Measurements from ENCODE around the gene SIM2.

SIM2 gene

DNA sequence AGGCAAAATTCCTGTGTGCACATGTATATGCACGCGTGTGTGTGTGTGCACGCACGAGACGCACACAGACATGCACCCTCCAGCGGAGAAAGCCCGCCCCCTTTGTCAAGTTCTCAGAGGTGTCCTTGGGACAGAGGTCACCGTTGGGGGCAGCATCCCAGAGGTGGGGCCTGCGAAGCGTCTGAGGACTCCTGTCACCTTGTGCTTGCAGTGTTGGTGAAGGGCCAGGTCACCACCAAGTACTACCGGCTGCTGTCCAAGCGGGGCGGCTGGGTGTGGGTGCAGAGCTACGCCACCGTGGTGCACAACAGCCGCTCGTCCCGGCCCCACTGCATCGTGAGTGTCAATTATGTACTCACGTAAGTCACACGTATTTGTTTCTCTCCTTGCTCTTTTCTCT, 42.6 kb downstream of the SIM2 start:
- DNase-seq = no peak

DNA sequence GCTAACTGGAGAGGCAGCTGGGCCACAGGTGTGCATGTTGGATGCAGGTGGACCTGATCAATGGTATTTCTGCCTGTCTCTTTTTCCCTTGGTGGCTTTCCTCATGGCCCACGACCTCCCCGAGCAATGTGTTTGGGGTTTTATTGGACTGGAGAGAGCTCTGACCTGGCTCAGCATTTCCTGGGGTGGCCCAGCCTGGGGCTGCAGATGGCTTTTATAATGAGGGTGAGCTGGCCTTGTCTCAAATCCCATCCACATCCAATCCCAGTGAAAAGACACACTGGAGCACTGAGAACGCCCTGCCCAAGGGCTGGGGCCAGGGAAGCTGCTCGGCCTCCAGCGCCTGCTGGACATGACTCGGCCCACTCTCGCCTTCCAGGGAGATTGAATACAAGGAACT, 44.1 kb downstream of the SIM2 start:
- DNase-seq = no peak

DNA sequence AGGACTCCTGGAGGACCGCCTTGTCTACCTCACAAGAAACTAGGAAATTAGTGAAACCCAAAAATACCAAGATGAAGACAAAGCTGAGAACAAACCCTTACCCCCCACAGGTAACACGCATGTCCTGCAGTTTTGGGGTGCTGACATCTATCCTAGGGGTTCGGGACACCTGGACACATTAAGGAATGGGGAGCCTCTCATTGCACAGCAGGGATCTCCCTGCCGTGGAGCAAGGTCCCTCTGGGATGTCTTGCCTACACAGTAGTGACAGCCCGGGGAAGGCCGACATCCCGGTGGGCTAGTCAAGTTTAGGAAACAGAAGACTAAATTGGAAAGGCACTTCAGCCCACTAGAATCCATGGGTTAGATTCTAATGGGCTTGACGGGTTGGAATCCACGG, 44.5 kb downstream of the SIM2 start:
- no peak for DNase-seq

- no peak for DNase-seq
These were observed 45.3 kb downstream of the SIM2 start for GRCh38 chr21:36744190-36744559.

DNA sequence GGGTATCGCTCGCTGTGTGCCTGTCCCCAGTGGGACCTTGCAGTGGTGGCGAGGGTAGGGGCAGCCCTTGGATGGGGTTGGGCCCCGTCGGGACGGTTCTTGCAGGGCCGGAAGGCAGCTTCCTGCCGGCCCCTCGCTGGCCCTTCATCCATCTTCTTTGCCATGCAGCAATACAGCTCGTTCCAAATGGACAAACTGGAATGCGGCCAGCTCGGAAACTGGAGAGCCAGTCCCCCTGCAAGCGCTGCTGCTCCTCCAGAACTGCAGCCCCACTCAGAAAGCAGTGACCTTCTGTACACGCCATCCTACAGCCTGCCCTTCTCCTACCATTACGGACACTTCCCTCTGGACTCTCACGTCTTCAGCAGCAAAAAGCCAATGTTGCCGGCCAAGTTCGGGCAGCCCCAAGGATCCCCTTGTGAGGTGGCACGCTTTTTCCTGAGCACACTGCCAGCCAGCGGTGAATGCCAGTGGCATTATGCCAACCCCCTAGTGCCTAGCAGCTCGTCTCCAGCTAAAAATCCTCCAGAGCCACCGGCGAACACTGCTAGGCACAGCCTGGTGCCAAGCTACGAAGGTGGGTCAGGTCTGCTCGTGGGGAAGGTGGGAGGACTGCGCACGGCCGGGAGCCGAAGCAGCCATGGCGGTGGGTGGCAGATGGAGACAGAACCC, 45.8 kb downstream of the SIM2 start:
- DNase-seq = no peak

DNA sequence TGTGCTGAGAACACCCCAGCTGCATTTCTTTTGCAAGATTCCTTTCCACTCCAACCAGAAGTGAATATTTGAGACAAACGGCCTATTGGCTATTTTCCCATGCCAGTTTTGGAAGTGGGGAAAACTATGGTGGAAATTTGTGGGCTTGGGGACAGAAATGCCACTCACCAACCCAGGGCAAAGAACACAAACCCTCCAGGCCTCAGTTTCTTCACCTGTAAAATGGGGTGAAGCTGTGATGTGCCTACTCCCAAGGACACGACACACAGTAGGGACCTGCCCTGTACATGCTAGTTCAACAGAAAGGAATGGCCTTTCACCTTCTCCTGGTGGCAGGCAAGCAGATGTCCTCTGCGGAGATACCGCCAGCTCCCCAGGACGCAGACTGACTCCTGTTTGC, 46.5 kb downstream of the SIM2 start:
- DNase-seq = no peak

DNA sequence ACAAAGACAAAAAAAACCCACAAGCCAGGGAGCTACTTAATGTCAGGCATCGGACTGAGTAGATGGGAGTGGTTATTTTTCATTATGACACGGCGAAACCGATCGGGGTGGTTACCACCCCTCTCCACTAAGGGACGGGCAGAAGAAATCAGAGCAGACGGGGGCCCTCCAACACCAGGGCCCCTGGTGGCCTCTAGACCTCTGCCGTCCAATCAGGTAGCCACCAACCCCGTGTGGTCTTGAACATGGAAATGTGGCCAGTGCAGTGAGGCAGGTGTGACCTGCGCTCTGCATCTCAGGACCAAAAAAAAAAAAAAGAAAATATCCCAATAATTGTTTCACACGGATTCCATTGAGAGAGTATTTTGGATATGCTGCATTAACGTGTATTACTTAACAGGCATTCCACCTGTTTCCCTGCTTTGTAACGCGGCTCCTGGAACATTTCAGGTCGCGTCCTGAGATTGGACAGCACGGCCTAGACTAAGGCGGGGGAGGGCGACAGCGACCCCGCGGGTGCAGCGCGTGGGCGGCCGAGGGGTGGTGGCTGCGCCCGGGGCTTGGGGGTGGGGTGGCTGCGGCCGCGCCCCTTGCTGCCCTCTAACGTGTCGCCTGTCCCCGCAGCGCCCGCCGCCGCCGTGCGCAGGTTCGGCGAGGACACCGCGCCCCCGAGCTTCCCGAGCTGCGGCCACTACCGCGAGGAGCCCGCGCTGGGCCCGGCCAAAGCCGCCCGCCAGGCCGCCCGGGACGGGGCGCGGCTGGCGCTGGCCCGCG, 48.3 kb downstream of the SIM2 start:
- no peak for DNase-seq

- no peak for DNase-seq
These were observed 49.0 kb downstream of the SIM2 start for GRCh38 chr21:36747815-36748383.

GRCh38 chr21:36749935-36750575, 51.1 kb downstream of the SIM2 start:
- DNase-seq = no peak

- no peak for DNase-seq
These were observed 51.7 kb downstream of the SIM2 start for GRCh38 chr21:36750576-36750959.

DNA sequence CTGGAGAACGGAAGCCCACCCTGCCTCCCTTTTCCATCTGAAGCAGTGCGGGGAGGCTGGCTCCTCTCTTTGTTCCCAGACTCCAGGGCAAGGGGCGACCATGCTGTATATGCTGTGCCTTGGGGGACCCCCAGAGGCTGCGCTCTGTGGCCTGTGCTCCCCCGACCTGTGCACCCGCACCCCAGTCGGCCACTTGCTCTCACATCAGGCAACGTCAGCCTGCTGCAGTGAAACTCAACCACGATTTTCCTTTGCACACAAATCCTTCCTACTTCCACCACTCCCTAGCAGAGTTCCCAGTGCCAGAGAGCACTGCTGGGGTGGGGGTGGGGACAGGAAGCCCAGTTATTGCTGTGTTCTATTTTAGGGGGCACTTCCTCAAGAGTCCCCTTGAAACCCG, 52.5 kb downstream of the SIM2 start:
- DNase-seq = no peak

DNA sequence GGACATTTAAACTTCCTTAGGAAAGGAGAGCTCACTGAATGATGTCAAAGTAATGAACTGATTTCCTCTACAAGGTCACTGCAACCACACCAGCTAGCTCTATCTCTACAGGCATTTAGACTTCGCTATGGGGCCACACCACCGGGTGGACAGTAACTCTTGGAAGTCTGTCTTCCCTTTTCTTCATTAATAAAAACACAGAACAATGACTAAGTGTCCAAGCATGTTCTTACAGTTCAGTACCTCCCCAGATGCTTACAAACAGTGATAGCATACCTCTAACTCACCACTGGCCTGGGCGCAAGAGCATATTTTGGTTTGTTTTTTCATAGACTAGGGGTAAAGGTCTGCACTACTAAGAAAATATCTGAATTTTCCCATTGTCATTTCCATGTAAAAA, 54.6 kb downstream of the SIM2 start:
- no peak for DNase-seq

DNA sequence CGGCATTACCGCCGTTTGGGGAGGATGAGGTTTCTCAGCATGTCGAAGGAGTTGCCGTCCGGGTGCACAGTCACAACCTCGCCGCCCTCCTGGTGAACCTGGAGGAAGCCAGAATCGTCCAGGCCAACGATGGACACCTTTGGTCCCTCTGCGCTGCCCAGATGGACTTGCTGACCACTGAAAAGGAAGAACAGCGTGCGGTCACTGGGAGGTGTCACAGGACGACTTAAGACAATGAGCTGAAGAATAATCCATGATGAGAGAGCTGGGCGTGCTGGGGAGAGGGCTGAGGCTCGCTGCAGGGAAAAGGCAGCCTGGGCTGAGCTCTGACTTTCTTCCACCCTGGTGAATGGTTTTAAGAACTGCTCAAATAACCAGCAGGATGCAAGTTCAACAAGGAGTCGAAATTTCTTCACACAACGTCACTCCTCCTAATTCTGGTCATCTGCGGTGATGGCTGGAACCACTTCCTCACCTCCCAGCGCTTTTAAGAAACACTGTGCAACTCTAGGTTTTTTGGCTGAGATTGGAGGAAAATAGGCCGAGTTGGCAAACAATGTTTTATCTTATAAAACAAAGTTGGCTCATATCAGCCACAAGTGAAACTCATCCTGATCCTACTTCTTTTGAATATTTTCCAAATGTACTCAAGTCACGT, 55.5 kb downstream of the SIM2 start:
- DNase-seq = no peak

DNA sequence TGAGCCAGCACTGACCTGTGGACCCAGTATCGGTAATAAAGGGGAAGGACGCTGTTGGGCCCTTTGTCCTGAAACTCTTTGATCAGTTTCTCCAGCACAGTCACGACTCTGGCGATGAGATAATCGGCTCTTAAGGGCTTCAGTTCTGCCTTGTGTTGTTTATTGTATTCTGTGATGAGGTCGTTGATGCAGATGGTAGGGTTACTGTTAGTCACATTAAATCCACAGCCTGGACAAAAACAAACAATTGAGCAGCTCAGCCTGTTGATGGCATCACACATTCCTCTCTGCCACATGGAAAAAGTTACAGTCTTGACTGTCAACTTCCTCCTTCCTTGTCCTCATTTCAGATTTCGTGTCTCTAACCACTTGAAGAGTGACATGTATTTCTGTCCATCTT, 57.6 kb downstream of the SIM2 start:
- DNase-seq = no peak

GRCh38 chr21:36757196-36757595, 58.3 kb downstream of the SIM2 start:
- no peak for DNase-seq

- no peak for DNase-seq
These were observed 60.6 kb downstream of the SIM2 start for GRCh38 chr21:36759348-36760083.

GRCh38 chr21:36761685-36762084, 62.8 kb downstream of the SIM2 start:
- no peak for DNase-seq

DNA sequence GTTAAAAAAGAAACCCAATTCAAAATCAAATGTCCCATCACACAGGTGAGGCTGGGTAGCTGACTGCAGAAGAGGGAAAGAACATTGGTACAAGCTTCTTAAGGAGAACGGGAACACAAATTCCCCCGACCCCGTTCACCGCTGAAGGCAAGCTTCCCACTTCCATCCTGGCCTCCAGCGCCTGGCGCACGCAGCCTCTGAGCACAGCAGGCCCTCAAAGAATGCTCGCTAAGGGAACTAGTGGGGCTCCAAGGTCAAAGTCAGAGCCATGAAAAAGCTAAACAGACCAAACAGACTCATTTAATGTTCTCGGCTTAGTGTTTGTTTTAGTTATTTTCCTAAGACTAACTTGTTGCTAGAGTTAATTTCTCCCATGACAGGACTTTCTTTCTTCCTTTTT, 63.7 kb downstream of the SIM2 start:
- DNase-seq = no peak

GRCh38 chr21:36763305-36763704, 64.4 kb downstream of the SIM2 start:
- no peak for DNase-seq

- no peak for DNase-seq
These were observed 66.3 kb downstream of the SIM2 start for GRCh38 chr21:36765229-36765628.

DNA sequence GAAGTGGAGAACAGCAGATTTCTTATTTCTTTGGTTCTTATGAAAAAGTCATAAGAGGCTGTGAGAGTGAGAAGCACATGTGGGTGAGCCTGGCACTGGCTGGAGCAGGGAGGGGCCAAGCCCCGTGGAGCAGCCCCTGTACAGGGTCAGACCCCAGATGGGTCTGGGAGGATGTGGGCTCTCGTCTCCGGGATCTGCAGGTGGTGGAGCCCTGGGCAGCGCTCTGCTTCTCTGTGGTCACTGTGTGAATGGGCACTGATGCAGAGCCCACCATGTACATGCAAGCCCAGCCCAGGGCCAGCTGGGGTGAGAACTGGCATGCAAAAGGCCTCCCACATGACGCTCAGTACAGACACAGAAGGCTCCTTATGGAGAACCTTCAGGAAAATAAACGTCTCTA, 67.6 kb downstream of the SIM2 start:
- DNase-seq = no peak

- DNase-seq = no peak
These were observed 68.2 kb downstream of the SIM2 start for GRCh38 chr21:36767096-36767495.

GRCh38 chr21:36768496-36768895, 69.6 kb downstream of the SIM2 start:
- DNase-seq = no peak
